ENCODE results near the gene COPS8. TPM values are rescaled to one million over a fixed set of nuclear protein-coding genes. Genes with fewer than 3 reads are reported as not detected.

Gene COPS8
- total and polyA plus RNA-seq, 2 of the 4 experiments (the other 2 are of a cell fraction) = 47.0 to 64.9 TPM

DNA sequence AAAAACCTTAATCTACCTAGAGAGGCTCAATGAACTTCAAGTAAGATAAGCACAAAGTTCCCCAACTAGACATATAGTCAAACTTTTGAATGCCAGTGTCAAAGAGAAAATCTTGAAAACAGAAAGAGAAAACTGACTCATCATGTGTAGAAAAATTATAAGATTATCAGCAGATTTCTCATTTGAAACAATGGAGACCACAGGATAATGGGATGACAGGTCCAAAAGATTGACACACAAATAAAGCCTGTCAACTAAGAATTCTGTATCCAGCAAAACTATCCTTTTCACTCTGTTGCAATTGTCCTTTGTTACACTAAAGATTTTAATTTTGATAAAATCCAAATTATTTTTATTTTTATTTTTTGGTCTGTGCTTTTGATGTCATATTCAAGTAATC is 61.6 kb downstream of the COPS8 start:
- no peaks in the 10 kb centered on the region for H4K20me1 ChIP-seq (ENCODE audit: insufficient read depth, low read length)
- no peak overlapping the region for H3K27ac ChIP-seq (ENCODE audit: insufficient read depth, low read length)
- no peak overlapping the region for H3K23ac ChIP-seq (ENCODE audit: low read depth, low read length)
- H3K79me1 ChIP-seq (ENCODE audit: low read depth in 1 of 2, low read length in 2 of 2) = no peaks in the 10 kb centered on the region
- peaks cover 9% of the 10 kb centered on the region for H3K9me3 ChIP-seq (ENCODE audit: control insufficient read depth, insufficient read depth, low read length)
- intact Hi-C loops (cut with micrococcal nuclease) = no loop called here
- no peak overlapping the region for H2BK20ac ChIP-seq (ENCODE audit: low read depth, low read length)
- H4K5ac ChIP-seq (ENCODE audit: low read depth, low read length) = no peak overlapping the region
- in situ Hi-C loops (cut with MboI; ENCODE audit: low sequenced_read_pairs) = no loop called here
- no peak overlapping the region for H3K4me2 ChIP-seq (ENCODE audit: low read depth, low read length)
- no TSS peak for BruUV-seq (replicated peaks)
- no peak for TF ChIP-seq SMC3 (IDR thresholded peaks at IDR 0.05; ENCODE audit: low read depth, low read length)
- peak; percentile 45; the same call in 1 of the 2 replicates for TF ChIP-seq MAFK (IDR thresholded peaks at IDR 0.05; ENCODE audit: low read depth, low read length)
- H2BK5ac ChIP-seq (ENCODE audit: low read depth, low read length, poor library complexity, severe bottlenecking) = no peak overlapping the region
- H3K27me3 ChIP-seq (ENCODE audit: control insufficient read depth, insufficient read depth, low read length) = no peaks in the 10 kb centered on the region
- H3K14ac ChIP-seq (replicated peaks; ENCODE audit: low read depth, low read length) = no peak overlapping the region
- DNase-seq (no peak), ATAC-seq (ENCODE audit: low read depth) (no peak)
- no peak overlapping the region for H2AK5ac ChIP-seq (ENCODE audit: low read depth, low read length)
- no peak overlapping the region for H3K4ac ChIP-seq (ENCODE audit: low read depth, low read length)
- ChIA-PET POLR2A (ENCODE audit: unreplicated experiment) (no interaction called here), CTCF (no interaction called here)
- H2AK9ac ChIP-seq (replicated peaks; ENCODE audit: low read depth, low read length, poor library complexity) = no peak overlapping the region
- H2AFZ ChIP-seq (replicated peaks; ENCODE audit: low read length, poor library complexity) = no peak overlapping the region
- no peak overlapping the region for H4K91ac ChIP-seq (ENCODE audit: insufficient read depth, low read depth, low read length)
- H3K4me3 ChIP-seq (ENCODE audit: insufficient read depth, low read depth, low read length) = no peak overlapping the region
- no peaks in the 10 kb centered on the region for H3K36me3 ChIP-seq (ENCODE audit: control insufficient read depth, insufficient read depth, low read length)
- H3K9me1 ChIP-seq (ENCODE audit: insufficient read depth, low read length) = 0 out of 2 replicates have a peak, but pooled peaks cover 2% of the 10 kb centered on the region
- no peak overlapping the region for H3K56ac ChIP-seq (ENCODE audit: extremely low read depth, insufficient read depth, low read length)
- no peak overlapping the region for H2BK15ac ChIP-seq (ENCODE audit: low read depth, low read length)
- H2BK120ac ChIP-seq (ENCODE audit: low read depth, low read length) = no peak overlapping the region
- no peak overlapping the region for H4K8ac ChIP-seq (ENCODE audit: low read depth in 2 of 2, low read length in 2 of 2)
- H3K18ac ChIP-seq (ENCODE audit: low read depth, low read length) = no peak overlapping the region
- H3K4me1 ChIP-seq (ENCODE audit: control insufficient read depth, insufficient read depth, low read length) = peaks cover 7% of the 10 kb centered on the region
- dilution Hi-C loops (cut with HindIII; ENCODE audit: low sequenced_read_pairs, unreplicated experiment) = no loop called here
- H3K9ac ChIP-seq (ENCODE audit: low read depth, low read length) = no peak overlapping the region
